GM12801 (cell line): ENCODE results near the gene KLHL22.

Experiments used
- TF ChIP-seq, protein P1 (sequence below): IDR thresholded peaks from one replicate; pipeline ENCODE4 v1.5.1; 2011; ENCODE audit warnings: control low read depth; ENCODE audit not compliant: insufficient read length; ENCODE audit errors: extremely low read depth

Gene KLHL22

GRCh38 chr22:20442485-20443284 lies 52.9 kb downstream of the KLHL22 start:
- TF ChIP-seq, protein P1, sequence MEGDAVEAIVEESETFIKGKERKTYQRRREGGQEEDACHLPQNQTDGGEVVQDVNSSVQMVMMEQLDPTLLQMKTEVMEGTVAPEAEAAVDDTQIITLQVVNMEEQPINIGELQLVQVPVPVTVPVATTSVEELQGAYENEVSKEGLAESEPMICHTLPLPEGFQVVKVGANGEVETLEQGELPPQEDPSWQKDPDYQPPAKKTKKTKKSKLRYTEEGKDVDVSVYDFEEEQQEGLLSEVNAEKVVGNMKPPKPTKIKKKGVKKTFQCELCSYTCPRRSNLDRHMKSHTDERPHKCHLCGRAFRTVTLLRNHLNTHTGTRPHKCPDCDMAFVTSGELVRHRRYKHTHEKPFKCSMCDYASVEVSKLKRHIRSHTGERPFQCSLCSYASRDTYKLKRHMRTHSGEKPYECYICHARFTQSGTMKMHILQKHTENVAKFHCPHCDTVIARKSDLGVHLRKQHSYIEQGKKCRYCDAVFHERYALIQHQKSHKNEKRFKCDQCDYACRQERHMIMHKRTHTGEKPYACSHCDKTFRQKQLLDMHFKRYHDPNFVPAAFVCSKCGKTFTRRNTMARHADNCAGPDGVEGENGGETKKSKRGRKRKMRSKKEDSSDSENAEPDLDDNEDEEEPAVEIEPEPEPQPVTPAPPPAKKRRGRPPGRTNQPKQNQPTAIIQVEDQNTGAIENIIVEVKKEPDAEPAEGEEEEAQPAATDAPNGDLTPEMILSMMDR = no peak

DNA sequence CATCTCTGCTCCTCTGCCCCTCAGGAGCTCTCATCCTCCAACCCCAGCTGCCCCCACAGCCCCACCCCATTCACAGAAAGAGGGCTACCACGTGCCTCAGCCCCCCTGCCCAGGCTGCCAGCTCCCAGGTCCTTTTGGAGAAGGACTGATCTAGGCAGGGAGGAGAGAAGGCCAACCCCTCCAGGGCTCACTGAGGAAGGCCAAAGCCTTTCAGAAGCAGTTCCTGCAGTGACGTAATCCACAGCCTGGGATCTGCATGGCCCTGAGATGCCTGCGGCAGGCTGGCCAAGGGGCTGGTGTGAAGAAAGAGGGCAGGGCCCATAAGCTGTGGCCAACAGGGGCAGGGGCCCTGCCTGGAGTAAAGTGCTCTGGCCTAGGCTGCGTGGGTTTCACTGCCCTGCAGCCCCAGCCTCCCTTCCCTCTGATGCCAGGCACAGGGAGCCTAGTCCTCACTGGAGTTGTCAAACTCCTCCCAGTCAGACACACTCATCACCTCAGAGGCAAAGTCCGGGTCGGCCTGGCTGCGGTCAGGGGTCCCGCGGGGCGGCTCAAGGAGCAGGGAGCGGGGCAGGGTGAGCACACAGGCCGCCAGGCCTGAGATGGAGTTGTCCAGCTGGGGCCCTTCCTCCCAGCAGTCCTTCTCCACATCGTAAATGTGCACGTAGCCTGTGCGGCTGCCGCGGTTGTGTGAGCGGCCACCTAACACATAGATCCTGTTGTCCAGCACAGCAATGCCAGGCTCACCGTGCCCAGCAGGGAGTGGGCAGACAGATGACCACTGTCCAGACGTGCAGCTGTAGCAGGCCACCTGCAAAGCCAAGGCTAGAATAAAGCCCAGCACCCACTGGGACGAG lies 53.7 kb downstream of the KLHL22 start:
- TF ChIP-seq, protein P1 = no peak

- TF ChIP-seq, protein P1 = no peak
Observed at GRCh38 chr22:20440637-20441591, 54.7 kb downstream of the KLHL22 start.

DNA sequence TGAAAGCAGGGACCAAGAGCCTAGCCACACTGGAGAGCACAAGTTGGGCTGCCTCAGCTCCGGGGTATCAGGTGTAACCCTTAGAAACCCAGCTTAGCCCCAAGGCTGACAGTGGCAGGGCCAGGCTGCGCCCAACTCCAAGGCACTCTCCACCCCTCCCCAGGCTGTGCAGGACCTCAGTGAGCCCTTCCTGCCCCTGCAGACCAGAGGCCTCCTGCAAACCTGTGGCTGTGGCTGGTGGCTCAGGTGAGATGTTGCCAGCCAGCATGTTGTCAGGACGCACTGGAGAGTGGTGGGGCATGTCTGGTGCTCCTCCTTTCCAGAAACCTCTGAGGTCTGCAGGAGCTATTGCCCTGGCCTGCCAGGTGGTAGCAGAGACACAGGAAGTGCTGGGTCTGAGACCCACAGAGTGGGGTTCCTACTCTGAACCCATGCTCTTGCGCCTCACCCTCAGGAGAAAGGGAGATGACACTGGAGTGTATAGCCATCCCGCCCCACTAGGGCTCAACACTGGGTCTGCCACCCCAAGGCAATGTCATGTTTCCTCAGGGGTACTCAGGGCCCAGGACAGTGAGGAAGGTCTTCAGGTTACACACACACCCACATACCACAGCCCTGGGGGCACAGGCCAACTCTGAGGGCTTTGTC lies 55.5 kb downstream of the KLHL22 start:
- TF ChIP-seq, protein P1 = no peak

DNA sequence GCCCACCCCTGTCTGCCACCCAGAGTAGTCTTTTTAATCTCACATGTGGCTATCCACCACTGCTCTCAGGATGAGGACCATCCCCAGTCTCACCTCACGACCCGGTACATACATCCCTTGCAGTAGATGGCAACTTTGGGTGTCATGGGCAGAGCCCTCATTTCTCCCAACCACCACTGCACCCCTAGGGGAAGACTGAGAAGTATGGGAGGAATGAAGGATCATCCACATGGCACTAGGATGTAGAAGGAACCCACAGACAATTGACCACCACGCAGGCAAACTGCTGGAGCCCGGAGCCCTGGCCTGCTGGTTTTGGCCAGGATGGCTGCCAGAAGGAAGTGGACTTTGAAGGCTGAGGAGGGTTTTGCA lies 56.1 kb downstream of the KLHL22 start:
- TF ChIP-seq, protein P1 = no peak

- TF ChIP-seq, protein P1 = no peak
Observed at GRCh38 chr22:20438678-20439492, 56.7 kb downstream of the KLHL22 start.
